HT-29 (cell line): ENCODE data around the gene VIM. TPM values are rescaled to one million over a fixed set of nuclear protein-coding genes. Genes with fewer than 3 reads are reported as not detected.

Experiments
- DNase-seq: peaks from one replicate; pipeline ENCODE4 v3.0.0-alpha.2; 2015; ENCODE audit warnings: low spot score
- total RNA-seq: library from RNA; depleted of rRNA; stranded (reverse); fragments of >200 nt; shearing (Covaris generic); gene quantifications from 2 replicates; pipeline ENCODE4 v1.2.3, GENCODE V29; 2014; rRNA removed

VIM gene
- total RNA-seq, result 0.08 TPM in 1 of 2 replicates, not detected in the other

- DNase-seq, result peak; percentile 51
These were observed at the start of gene VIM for GRCh38 chr10:17228091-17229015. VIM (plus strand) TSS chr10:17228241; CDS start chr10:17229423, 1,182 bp downstream.

GRCh38 chr10:17179002-17179401 is 49.0 kb upstream of the VIM start:
- DNase-seq, result no peak

GRCh38 chr10:17181110-17181509 is 46.9 kb upstream of the VIM start:
- no peak for DNase-seq

GRCh38 chr10:17181751-17182150 is 46.3 kb upstream of the VIM start:
- peak; percentile 62 for DNase-seq

GRCh38 chr10:17183110-17183509 is 44.9 kb upstream of the VIM start:
- DNase-seq, result no peak

- DNase-seq, result no peak
These were observed 42.2 kb upstream of the VIM start for GRCh38 chr10:17185873-17186272.

GRCh38 chr10:17188644-17189172 is 39.3 kb upstream of the VIM start:
- no peak for DNase-seq

GRCh38 chr10:17190602-17191001 is 37.4 kb upstream of the VIM start:
- DNase-seq, result no peak

GRCh38 chr10:17195083-17195482 is 33.0 kb upstream of the VIM start:
- no peak for DNase-seq

- no peak for DNase-seq
These were observed 32.0 kb upstream of the VIM start for GRCh38 chr10:17196045-17196444.

GRCh38 chr10:17196573-17196972 is 31.5 kb upstream of the VIM start:
- no peak for DNase-seq

- DNase-seq, result no peak
These were observed 28.7 kb upstream of the VIM start for GRCh38 chr10:17199351-17199804.

- DNase-seq, result peak; percentile 26
These were observed 27.8 kb upstream of the VIM start for GRCh38 chr10:17200001-17200911.

GRCh38 chr10:17200912-17201793 is 26.9 kb upstream of the VIM start, which contains the start of gene TRDMT1:
TRDMT1 (minus strand) TSS chr10:17201672; CDS start chr10:17201634, 38 bp downstream.
- peak; percentile 85 for DNase-seq

GRCh38 chr10:17201794-17202116 is 26.3 kb upstream of the VIM start:
- no peak for DNase-seq

- DNase-seq, result no peak
These were observed 25.5 kb upstream of the VIM start for GRCh38 chr10:17202506-17202905.

- no peak for DNase-seq
These were observed 25.0 kb upstream of the VIM start for GRCh38 chr10:17202999-17203398.

GRCh38 chr10:17203416-17203815 is 24.6 kb upstream of the VIM start:
- no peak for DNase-seq

GRCh38 chr10:17206210-17206709 is 21.8 kb upstream of the VIM start:
- DNase-seq, result no peak

- no peak for DNase-seq
These were observed 19.6 kb upstream of the VIM start for GRCh38 chr10:17208476-17208875.

GRCh38 chr10:17209302-17209701 is 18.7 kb upstream of the VIM start:
- DNase-seq, result no peak
